HG03378 (cell line): ENCODE results near the gene KCNQ4.

ENCODE experiments used
- ATAC-seq: cut with Tn5 transposase; IDR thresholded peaks from one replicate; pipeline ENCODE4 v1.9.1; 2021; ENCODE audit warnings: mild to moderate bottlenecking, moderate library complexity; ENCODE audit not compliant: unreplicated experiment

The KCNQ4 gene

DNA sequence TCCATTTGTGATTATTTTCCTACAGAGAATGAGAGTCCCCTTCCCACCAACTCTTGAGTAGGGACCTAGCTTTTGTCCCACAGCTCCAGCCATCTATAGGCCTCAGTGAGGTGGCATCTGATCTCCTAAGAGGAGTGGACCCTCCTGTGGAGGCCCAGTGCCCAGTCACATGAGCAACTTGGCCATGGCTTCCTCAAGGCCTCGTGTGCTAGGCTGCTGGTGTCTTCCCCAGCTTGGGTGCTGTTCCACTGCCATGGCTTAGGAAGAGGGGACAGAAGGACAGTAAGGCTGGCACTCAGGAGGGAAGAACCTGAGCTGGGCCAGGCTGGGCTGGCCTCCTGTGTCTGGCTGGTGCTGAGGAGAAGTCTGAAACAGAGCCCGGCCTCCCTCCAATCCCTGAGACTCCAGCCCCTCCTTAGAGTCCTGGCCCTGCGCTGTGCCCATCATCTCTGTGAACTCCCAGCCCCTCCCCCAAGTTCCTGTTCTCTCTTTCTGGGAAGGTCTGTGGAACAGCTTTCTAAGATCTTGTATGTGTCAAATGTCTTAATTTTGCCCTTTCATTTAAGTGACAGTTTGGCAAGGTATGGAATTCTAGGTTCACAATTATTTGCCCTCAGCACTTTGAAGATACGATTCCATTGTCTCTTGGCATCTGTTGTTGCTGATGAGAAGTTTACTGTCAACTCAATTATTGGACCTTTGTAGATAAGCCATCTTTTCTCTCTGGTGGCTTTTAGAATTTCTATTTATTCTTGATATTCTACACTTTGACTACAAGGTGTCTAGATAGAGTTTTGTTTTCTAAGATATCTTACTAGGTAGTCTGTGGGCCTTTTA, 7.1 kb upstream of the KCNQ4 start:
- ATAC-seq = no peak

DNA sequence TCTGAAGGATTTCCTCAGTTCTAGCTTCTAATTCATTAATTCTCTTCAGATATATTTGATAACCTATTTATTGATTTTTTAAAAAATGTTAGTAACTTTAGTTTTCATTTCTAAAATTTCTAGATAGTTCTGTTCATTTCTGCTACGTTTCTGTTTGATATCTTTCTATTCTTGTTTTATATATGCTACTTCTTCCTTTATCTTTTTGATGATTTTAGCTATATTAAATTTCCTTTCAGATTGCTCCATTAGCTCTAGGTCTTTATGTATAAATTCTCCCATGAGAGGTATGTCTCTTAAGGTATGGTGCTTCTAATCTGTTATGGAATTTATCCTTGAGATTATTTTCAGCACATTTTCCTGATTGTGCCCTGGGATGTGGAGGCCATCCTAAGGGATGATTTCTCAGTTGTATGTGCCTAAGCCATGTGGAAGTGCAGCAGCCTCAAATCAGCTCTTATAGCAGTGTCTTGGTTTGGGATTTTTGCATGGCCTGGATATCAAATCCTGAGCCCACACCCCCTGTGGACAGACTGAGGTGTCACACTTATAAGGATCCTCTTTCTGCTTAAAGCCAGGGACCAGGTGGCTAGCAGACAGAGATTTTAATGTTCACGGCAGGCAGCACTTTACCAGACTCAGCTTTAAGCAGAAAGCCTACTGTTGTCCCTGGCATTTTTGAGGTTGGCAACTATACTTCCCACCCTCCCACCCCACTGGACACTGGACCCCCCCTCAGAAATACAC, 6.2 kb upstream of the KCNQ4 start:
- ATAC-seq = no peak

DNA sequence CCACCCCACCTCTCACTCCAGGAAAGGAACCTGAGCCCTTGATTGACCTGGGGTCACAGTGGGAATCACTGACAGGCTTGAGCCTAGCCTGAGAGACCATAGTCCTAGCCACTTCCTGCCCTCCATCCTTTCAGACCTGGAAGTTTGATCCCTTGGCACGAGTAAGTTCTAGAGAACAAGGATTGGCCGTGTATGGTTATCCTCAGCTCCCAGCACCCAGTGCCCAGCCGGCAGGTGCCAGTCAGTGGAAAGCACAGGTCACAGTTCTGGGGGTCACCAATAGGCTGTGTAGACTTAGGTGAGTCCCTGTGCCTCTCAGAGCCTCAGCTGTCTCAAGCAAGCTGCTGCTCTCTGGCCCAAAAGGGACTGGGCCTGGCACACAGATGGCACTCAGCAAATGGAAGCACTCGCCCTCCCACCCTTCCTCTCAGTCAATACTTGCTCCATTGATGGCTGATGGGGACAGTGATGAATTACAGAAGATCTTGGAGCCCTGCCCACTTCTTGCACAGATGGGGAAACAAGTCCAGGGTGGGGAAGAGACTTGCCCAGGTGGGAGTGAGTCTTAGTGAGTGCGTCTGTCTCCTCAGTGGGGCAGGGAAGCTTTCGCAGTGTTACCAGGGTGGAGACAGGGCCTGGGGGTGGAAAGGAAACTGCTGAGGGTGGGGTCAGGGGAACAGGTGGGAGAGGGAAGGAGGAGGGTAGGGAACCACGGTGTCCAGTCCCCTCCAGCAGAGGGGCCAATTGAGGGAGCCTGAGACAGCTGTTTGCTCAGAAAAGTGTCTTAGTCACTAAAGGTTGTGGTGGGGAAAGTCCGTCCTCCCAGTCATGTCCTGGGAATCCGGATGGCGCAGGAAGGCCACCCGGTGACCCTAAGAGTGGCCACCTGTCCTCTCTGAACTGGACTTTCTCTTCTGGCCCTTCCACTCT, 2.6 kb upstream of the KCNQ4 start:
- no peak for ATAC-seq

DNA sequence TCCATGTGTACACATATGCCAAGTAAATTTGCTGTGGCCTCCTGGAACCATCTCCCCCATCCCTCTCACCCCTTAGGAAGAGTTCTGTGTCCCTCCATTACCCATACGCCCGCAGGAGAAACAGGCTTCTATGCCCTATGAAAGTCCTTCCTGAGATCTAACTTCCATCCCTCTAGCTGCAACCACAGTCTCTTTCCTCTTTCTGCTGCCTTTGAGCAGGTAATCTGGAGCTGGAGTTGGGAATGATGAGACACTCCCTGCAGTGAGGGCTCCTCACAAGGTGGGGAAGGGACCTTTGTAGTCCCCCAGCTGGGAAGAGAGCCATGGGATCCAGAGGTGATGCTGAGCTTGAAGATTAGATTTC, 2.0 kb upstream of the KCNQ4 start:
- no peak for ATAC-seq

DNA sequence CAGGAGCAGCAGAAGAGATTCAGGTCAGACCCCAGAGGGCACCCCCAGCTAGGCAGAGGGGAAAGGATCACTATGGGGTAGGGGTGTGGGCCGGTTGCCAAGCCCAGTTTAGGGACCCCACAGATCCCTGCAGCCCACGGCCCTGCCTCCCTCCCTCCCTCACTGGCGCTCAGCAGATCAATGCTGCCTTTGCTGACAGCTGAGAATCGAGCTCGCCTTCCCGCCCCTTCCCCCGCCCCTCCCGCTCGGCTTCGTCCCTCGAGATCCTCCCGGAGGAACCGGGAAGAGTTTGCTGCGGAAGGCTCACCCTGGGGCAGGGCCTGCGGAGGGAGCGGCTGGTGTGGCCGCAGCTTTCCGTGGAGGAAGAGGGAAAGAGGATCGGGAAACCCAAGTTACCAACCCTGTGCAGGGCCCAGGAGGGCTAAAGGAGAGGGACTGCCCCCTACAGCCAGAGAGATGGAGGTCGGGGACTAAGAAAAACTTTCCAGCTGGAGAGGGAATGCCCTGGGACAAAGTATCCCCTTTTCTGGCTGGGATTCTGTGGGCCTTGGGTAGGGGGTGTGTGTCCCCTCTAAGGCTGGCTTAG, 1.1 kb upstream of the KCNQ4 start:
- ATAC-seq = no peak

DNA sequence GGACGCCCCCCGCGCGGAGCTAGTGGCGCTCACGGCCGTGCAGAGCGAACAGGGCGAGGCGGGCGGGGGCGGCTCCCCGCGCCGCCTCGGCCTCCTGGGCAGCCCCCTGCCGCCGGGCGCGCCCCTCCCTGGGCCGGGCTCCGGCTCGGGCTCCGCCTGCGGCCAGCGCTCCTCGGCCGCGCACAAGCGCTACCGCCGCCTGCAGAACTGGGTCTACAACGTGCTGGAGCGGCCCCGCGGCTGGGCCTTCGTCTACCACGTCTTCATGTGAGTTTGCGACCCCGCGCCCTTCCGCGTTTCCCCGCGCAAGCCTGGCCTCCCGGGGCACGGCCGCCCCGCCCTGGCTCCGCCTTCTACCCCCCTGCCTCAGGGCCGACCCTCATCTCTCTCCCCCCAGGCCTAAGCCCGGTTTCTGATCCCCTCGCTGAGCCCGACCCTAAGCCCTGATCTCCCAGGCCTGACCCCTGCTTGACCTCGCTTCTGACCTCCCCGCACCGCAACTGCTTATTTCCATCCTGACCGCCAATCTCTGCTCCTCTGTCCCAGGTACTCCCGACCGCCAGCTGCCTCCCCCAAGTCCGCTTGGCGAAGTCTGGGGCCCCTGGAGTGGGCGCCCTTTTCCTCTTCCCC, 669 bp downstream of the KCNQ4 start:
- ATAC-seq = no peak

DNA sequence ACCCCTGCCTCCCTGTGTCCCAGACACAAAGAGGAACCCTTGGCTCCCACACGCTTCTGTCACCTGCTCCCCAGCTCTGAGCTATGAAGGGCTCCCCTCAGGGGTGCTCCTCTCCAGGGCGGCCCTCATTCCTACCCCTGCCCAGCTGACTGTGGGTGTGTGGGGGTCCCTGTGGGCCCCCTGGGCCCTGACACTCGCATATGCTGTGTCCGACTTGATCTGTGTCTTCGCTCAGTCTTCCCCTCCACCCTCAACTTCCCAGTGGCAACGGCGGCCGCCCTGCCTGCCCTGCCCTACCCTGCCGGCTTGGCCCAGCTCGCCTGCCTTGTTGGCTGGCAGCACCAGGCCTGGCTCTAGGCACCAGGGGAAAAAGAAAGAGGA, 1.2 kb downstream of the KCNQ4 start:
- ATAC-seq = no peak

DNA sequence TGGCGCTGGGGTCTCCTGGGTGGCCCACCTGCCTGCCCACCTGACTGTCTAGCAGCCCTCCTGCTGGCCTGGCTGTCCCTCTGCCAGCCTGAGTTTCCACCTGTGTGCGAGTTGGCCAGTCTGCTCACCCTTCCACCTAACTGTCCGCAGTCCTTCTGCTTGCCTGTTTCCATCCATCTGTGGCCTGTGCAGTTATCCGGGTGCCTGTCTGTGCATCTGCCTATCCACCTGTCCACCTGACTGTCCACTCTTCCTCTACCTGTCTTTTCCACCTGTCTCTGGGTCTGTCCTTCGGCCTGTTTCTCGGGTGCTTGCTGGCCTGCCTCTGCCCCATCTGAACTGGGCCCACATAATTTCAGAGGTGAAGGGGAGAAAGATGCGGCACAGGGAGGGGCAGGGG, 1.9 kb downstream of the KCNQ4 start:
- no peak for ATAC-seq

DNA sequence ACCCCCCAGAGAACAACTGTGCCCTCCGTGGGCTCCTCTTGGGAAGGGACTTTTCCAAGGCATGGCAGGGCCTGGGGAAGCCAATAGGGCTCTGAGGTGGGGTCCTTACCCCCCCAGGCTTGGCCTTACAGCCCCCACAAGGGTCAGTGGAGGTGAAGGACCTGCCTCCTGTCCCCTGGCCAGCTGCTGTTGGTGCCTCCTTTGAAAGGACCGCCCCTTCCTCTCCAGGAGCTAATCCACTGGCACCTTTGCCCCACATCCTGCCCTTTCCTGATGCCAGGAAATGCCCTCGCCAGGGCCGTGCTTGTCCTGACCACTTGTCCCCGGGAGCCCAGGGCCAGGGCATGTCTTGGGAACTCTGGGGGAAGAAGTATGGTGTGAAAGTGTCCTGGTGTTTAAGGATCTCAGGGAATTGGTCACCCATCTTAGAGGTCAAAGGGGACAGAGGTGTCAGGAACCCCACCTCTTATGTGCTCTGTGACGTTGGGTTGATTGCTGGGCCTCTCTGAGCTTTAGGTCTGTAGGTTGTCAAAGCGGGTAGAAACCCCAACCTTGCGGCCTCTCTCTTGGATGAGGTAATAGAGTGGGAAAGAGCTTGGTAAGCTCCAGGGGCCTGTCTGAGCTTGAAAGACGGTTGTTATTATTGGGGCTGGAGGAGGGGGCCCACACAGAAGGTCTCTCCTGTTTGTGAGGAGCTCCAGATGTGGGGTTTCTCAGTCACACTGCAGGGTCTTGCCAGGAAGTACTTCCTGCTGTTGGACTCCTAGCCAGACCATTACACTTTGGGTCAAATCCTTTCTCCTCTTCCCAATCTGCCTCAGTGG, 2.8 kb downstream of the KCNQ4 start:
- no peak for ATAC-seq

DNA sequence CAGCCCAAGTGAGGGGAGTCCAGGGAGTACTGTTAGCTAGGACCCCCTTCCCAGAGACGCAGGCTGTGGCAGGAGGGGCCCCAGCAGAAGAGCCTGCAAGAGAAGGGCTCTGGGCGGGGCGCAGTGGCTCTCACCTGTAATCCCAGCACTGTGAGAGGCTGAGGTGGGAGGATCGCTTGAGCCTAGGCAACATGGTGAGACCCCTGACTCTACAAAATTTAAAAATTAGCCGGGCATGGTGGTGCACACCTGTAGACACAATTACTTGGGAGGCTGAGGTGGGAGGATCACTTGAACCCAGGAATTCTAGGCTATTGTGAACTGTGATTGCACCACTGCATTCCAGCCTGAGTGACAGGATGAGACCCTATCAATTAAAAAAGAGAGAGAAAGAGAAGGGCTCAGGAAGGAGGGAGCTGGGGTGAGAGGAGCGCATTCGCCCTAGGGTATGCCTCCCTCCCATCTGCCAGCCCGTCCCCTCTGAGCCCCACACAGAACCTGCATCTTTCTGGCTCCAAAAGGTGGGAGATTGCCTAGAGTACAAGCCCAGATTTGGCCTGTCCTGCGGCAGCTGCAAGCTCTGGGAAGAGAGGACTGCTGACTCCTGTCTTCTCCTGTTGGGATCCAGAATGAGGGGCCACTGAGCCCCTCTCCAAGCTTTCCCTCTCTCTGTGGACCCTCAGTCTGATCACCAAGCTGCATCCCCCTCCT, 3.6 kb downstream of the KCNQ4 start:
- no peak for ATAC-seq

DNA sequence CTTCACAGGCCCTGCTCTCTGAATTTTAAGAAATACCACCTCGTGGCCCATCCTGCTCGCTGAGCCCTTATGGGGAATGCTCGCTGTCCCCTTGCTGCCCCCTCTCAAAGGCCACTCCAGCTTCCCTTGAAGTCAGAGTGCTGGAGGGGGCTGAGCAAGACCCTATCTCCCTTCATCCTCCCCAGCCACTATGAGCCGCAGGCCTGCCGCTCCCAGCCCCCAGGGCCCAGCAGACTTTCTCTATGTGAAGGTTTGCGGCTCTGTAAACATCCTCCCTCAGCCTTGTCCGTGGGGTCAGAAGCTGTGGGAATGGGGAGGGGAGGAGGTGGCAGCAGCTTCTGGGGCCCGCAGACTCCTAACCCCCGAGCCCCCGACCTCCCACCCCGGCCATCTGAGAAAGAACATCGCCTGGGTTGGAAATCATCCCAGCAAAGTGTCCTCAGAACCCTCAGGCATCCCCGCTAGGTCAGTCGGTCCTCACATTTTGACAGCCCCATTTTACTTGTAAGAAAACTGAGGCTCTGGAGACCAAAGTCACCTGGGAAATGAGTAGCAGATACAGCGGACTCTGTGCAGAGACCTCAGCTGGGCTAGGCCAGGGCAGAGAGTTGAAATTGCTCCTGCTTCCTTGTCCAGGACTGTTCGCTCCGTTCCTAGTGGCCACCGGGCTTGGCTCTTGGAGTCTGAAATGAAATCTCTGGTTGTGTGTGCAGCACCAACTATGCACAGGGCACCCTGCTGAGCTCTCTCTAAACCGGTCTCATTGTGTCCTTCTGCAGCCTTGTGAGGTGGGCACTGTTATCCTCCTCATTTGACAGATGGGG, 4.4 kb downstream of the KCNQ4 start:
- ATAC-seq = no peak

DNA sequence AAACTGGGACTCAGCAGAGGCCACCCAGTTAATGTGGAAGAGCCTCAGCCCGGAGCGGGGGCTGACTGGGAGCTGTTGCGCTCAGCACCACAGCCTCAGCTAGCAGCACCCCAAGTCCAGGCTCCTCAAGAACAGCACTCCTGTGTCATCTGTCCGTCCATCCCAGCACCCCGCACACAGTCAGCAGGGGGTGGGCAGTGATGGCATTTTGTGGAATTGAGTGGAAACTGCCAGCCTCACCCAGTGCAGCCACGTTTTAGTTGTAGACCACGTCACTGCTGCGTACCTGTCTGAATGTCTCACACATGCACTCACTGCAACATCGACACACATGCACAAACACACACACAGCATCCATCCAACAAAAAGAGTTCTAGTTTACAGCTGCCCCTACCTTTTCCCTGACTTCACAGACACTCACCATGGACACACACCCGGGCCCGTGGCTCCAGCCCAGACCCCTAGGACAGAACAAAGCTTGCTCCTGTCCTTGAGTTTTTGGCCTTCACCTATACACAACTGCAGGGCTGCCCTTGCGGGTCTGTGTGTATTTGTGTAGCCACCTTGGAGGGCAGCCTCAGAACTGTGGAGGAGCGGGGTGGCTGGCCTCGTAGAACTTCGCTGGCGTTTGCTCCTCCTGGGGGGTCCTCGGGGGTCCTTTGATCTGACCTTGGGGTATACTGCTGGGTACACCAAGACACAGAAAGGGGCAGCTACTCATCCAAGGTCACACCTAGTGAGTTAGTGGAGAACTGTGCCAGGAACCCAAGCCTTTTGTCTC, 5.2 kb downstream of the KCNQ4 start:
- ATAC-seq = no peak

DNA sequence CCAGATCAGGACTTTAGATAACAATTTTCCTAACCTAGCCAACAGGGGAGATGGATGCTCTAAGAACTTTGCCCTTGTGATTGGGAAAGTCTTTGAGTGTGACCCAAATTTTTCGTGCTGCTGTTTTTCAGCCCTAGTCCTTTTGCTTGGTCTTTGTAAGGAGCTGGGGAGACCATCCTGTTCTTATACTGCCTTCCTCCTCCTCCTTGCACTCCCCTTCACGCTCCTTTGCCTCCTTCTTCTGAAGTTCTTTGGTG, 5.7 kb downstream of the KCNQ4 start:
- no peak for ATAC-seq

DNA sequence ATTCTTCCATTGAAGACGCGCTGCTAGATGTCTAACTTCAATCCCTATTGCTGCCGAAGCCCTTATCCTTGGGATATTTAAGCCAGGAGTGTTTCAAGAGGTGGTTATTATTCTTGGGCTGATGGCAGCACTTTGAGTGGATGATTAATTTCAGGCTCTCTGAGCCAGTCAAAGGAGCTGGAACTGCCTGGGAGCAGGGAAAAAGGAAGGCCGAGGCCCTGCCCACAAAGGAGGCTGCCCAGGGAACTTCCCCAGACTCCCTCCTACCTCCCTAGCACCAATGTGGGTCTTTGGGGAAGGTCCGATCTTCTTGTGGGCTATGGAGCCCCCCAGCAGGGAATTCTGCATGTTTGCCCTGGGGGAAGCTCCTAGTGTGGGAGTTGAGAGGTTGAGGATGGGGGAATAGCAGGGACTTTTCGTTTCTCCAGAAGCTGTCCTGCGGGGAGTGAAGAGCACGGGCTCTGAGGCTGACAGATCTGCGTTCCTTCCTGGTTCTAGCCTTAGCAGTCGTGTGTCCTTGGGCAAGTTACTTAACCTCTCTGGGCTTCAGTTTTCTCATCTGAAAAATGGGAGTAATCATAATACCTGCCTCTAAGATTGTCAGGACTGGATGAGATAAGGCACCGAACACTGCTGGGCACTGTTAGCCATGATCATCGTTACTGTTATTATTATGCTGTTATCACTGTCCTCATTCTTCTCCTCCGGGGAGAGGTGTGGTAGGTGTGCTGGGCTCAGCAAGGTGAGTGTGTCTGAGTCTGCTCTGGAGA, 6.3 kb downstream of the KCNQ4 start:
- ATAC-seq = no peak

DNA sequence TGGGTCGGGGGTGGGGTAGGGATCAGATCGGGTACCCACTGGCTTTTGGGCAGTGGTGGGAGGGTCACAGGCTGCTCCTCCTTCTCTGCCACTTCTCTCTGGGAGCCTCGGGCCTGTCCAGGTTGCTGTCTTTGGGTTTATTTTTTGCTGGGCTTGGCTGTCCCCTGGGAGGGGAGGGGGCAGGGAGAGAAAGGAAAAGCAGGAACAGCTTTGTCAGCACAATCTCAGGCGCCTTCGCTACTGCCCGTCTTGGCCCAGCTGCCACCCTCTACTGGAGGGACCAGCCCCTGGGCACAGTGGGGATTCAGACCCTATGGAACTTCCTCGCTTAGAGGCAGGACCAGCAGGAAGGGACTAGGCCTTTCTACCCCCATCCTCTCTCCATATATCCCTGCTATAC, 8.4 kb downstream of the KCNQ4 start:
- no peak for ATAC-seq

DNA sequence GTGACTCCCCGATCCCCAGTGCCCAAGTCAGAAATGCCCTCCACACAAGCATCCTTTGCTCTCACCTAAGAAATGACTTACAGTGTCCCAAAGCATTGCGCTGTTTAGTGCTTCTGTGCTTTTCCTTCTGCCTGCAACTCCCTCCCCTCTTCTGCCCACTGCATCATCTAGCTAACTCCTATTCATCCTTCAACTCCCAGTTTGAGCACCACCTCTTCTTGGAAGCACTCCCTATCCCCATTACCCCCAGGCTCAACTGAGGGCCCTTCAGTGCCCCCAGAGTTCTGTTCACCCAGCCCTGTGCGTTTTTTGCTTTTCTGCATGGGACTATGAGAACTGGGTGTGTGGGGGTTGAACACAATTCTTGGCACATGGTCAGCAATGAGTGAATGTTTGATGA, 10.0 kb downstream of the KCNQ4 start:
- ATAC-seq = no peak

DNA sequence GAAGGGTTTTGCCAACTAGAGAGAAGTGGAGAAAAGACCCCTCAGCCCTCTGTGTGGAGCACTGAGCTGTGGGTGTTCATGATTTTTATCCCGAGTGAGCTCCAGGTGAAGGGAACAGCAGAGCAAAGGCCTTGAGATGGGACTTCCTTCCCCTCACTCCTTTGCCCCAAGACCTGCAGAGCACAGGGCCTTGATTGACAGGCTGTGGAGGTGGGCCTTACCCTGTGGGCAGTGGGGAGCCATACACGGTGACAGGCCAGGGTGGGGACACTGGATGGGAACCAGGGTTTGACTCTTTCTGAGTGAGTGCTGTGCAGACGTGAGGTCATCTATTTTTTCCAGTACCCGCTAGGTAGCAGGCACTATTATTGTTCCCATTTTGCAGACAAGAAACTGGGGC, 10.5 kb downstream of the KCNQ4 start:
- ATAC-seq = no peak
